HG03571 (cell line): ENCODE results near the gene HOXD13.

Experiments used
- ATAC-seq: cut with Tn5 transposase; IDR thresholded peaks from one replicate; pipeline ENCODE4 v1.9.1; 2021; ENCODE audit not compliant: unreplicated experiment

Gene HOXD13

DNA sequence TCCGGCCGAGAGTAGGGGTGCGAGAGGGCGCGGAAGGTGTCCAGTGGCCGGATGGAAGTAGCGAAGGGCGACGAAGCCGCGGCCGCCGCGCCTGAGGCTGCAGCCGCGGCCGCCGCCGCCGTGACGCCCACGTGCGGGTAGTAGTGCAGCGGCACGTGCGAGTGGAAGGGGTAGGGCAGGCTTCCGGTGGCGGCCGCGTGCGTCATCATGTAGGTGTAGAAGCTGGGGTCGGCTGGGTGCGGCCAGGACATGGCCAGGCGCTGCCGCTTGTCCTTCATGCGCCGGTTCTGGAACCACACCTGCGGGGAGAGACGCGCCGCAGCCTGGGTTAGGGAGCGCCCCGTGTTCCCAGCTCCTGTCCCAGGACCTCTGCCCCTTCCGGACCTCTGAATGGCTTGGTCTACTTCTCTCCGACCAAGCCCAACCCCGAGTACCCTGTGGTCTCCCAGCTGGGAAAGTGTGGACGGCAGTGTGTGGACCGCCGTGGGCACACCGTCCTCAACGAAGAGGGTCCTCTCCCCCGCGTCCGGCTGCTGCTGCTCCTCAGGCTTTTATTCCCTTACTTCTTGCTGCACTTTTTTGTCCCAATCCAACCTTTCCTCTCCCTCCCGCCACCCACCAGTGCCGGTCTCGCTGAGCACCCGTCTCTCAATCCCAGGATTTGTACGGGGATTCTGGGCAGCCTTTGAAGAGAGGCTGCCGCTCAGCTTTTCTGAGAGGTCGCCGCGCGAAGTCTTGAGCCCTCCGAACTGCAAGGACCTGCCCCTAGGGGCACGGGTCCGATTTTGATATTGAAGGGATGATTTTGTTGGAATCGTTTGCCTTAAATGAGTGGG, 11.8 kb upstream of the HOXD13 start:
- ATAC-seq = no peak

DNA sequence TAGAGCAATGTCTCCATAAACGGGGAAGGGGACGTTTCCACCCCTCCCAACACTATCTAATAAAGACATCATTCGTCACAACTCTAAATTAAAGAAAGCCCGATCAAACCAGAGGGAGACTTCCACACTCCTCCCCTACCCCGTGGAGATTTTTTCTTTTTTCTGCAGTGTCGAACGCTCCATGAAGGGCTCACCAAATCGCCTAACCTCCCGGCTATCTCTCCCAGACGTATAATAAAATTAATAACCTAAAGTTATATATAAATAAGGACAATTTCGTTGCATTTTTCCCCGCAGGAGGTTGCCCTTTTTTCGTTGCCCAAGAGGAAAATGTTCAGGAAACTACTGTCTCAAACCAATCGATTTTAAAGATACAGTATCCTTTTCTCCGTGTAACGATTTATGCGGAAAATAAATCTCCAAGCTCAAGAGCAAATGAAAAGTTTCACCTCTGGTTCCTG, 11.1 kb upstream of the HOXD13 start:
- no peak for ATAC-seq

DNA sequence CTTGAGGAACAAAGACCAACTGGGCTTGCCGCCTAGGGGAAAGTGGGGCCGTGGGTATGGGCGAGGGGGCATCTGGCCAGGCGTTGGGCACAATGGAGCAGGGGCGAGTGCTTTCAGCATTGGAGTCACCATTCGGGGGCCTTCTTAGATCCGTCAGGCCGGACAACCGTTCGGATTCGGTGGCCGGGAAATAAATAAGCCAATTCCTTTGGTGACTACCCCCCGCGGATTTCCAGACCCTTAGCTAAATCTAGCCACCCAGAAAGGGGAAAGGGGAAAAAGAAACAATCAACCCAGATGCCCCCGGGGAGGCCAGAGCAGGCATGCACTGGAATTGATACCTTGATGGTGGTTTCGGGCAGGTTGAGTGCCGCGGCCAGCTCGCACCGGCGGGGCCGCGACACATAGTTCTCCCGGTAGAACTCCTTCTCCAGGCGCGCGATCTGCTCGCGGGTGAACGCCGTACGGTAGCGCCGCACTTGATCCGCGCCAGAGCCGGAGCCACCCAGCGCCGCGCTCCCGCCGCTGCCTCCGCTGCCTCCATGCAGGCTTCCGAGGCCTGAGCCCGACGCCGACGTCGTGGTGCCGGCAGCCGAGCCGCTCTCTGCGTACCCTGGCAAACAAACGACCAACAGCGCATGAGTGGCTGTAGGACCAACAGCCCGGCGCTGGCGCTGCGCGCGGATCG, 10.5 kb upstream of the HOXD13 start:
- no peak for ATAC-seq

DNA sequence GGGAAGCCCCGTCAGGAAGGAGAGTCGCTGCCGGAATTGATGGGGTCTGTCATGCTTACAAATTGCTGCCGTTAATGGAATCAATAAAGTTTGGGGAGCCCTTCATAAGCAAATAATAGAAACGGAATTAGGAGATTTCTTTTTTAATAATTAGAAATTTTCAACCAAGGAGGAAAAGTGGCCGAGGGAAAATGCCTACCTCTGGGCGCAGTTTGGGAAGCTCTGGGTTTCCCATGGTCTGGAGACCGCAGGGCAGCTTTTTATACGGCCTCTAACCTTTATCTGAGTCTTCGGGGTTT, 10.0 kb upstream of the HOXD13 start:
- ATAC-seq = no peak

DNA sequence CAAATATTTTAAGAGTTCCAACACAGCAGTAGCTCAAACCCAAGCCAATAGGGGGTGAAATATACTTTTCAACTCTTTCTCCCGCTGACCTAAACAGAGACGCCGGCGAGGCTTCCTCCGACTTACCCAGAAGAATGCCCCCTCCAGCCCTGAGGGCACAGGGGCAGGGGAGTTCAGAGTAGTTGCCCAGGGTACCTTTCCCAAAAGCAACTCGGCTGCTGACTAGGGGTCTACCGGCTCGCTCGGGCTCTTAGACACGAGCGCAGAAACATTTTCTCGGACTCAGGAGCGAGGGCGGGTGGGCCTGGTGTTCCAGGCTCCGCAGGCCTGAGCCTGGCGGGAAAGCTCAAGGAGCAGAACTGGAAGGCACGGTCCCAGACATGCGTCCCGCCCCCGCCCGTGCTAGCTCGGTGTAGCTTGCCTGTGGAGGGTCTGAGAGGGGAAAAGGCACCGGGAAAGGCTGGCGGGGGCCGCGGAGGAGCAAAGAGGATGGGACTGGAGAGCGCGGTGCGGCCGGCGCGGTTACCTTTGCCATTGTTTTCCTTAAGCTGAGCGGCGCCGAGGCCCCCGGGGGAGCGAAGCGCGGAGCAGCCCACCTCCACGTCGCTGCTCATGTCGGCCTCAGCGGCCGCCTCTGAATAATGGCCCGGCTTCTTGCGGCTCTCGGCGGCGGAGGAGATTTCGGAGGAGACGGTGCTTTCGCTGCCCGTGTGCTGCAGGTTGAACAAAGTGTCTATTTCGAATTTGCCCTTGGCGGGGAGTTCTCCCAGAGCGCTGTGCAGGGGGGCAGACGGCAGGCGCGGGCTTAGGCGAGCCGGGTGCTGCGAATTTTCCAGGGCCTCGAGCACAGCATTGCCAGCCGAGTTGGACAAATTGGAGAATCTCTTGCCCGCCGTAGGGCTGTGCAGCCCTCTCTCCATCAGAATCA, 9.4 kb upstream of the HOXD13 start:
- ATAC-seq = no peak

DNA sequence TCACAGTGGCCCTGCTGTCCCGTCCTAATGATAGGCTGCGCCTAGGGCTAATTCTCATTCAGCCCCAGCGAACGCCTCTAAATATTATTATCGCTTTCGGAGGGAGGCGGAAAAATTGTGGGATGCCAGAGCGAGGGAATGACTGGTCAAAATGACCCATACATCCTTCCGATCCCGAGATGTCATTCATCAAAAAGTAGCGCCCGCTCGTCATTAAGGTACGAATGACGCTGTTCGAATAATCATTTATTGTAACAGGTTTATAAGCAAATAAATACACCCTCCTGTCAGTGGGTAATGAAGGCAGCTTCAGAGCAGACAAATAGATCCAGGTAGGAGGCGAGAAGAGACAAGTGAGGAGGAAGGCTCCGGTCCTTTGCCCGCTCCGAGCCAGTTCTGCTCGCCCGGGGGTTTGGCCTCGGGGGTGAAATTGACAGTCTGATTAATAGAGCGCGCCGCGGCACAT, 8.7 kb upstream of the HOXD13 start, which contains the start of gene EVX2:
Gene EVX2 (minus strand): TSS at position 167 of the 466 bp plus-strand sequence. CDS start 186 bp downstream, outside the sequence.
- ATAC-seq = no peak

DNA sequence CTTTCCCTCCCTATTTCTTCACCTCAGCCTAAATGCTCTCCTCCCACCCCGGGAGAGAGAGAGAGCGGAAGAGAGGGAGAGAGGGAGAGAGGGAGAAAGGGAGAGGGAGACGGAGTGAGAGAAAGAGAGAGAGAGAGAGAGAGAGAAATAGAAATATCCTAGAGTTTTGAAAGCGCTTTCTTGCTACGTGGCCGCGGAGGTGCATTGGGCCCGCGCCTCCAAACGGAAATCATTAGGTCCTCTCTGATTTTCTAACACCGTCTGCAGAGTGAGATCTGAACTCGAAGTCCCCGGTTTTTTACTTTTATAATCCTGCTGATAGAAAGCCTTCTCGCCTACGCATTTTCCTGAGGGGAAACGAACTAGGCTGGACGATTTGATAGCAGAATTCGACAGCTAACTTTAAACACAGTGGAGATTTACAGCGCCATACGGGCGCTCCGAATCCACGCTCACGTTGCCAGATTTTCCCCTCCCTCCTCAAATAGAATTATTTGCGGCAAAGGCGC, 7.9 kb upstream of the HOXD13 start:
- no peak for ATAC-seq

DNA sequence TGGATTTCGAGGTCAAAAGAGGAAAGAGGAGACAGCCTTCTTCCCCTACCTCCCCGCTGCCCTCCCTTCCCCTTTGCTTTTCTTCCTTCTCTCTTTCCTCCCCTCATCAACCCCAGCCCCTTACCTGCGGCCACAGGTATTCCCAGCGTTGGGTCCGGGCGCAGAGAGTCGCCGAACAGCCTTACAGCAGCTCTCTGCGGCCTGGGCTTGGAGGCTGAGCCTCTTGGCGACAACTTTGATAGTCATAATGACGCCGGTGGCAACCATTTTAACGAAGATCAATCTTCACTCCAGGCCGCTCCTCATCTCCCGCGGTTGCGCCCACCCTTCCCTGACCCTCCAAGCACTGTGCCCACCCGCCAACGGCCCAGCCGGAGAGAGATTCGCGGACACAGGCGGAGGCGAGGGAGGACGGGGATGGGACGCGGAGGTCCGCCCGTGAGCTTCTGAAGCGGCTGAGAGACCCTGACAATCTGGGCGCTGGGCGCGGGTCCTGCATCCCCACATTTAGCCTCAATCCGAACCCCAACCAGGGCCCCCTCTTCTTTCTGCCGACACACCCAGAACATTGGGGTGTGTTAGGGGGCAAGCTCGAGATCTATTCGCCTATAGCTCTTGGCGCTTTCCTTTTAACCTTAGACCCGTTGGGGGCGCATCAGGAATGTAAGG, 7.3 kb upstream of the HOXD13 start:
- ATAC-seq = no peak

DNA sequence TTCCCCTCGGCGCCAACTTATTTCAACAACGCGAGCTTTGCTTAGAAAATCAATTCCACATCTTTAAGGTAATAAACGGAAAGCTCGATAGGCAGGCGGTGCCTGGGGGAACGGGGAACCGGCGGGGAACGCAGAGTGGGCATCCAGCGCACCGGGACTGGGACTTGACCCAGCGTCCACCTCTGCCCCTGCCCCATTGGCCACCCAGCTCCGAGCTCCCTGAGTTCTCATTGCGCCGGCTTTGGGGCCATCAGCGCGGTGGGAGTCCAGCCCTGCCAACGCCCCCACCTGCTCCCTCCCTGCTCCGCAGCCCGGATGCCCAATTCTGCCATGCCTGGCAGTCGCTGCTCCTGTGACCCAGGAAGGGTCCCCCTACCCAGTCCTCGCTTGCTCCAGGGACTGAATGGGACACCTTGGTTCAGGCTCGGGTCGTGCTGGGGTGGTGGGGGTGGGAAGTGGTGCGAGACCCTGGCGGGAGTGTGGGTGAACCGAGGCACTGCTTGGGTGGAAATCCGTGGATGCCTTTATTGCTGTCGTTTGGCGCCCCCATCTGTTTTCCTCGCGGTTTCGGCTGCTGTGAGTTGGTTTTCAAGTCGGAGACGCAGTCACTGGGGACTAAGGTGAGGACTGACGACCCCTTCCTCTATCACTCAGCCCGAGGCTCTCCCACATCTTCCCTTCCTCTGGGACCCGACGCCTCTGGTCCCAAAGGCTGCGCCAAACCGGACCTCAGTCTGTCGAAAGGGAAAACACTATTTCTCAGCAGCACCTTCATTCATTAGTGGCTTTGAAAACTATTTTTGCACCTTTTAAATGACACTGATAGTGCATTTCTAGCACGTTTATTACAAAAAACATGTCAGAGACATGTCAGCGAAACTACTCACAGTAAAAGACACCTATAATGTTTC, 6.4 kb upstream of the HOXD13 start:
- no peak for ATAC-seq

DNA sequence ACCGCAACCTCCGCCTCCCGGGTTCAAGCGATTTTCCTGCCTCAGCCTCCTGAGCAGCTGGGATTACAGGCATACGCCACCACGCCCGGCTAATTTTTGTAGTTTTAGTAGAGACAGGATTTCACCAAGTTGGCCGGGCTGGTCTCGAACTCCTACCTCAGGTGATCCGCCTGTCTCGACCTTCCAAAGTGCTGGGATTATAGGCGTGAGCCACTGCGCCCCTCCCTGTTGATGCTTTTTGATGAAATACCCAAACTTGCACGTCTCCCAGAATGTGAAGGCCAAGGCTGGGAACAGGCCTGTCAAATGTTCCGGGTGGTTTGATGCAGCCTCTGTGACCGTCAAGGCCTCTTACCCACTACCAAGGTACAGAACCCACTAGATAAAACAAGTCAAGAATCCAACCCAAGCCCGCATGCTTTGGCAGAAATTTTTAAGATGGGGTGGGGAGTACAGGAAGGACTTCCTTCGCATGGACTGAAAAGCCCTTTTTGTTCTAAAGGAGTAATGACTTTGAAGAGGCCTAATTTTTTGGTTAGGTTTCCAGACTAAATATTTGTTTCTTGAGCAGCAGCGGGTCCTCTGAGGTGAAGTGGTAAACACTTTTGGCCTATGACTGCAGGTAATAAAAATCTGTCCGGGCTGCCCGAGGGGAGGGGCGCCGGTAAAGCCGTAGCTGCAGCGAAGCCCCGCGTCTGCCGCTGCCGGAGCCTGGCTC, 5.0 kb upstream of the HOXD13 start:
- no peak for ATAC-seq

DNA sequence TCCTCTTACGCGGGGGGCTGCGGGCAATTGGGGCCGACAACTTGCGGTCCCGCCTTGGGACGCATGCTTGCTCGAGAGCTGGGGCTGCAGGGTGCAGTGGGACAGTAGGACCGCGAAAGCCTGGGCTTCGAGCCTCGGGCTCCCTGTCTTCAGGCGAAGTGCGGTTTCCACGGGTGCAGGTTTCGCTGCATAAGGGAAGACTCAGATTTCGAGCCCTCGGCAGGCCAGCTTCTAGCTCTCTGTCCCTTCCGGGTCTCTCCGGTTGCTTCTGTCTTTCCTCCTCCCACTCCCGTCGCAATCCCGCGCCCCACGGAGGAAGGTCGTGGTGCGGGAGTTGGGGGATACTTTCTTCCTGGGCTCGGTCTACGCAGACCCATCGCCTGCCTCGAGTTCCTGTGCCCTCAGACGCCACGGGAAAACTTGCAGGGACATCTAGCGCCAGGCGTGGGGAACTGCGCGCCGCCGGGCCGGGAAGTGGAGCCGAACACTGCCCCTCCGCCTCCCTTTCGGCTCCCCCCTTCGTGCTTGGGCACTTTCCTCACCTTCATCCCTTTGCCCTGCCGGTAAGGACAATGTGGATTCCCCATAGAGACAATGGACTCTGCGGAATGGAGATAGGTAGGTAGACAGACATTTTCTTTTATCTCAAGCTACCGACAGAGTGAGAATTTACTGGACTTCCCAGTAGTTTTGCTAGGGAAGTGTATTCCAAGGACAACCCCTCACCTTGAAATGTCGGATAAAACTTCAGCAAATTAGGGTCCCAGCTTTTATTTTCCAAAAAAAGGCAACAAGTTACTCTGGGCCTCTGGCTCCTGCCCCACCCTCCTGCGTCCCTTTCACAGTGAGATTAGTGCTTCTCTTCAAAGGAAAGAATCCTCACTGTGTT, 4.2 kb upstream of the HOXD13 start:
- no peak for ATAC-seq

DNA sequence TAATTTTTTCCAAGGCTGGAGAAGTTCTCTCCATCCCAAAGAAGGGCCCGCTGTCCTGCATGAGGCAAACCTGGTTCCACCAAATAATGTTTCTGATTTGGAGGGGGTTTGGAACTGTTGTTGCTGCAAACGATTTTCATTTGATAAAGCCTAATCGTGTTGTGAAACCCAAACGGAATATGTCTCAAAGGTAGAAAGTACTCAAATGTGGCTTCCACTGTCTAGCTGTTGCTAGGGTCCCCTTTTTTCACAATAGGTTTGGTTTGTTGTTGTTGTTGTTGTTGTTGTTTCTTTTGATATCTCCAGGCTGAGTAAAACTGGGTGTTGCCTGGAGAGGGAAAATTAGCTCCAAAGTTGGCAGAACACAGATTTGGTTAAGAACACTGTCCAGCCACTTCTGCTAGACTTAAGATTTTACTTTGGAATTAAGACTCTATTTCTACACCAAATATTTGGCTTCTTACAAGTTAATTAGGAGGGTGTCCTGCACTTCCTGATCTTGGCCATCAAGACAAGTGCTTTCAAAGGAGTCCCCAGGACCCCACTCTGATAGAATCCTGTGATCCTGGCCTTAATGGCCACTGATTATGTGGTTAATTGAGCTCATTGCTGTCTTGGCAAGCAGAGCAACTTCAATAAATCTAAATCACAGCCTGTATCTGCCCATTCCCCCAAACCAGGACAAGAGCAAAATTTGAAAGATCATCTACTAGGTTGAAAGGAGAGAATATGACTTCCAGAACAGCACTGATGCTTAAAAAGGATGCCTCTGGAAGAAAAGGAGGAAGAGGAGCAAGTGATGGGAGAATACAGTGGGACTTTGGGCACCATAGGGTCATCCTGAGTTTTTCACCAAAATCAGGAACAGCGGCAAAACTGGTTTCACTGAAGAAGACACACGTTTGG, 3.3 kb upstream of the HOXD13 start:
- ATAC-seq = no peak

DNA sequence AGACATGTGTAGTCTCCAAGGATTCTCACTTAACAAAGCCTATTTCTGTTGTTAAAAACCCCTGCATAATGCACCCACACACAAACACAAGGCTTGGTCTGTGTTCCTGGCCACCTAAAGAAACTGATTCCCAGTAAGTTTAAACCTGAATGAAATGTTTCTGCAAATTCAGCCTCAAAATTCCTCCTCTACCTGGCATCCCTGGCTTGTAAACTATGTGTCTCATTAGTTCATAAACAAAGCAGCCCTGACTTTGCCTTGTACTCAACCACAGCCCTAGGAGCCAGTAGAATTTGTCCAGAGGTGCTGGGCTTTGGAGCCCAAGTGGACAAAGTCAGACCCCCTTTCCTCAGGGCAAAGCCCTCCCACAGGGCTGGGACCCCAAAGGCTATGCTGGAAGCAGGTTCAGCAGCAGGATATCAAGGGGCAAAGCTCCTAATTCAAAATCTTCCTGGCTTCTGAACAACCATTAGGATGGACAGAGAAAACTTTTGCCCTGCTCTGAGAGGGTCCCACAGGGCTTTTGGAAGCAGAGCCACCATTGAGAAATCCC, 2.6 kb upstream of the HOXD13 start:
- ATAC-seq = no peak

DNA sequence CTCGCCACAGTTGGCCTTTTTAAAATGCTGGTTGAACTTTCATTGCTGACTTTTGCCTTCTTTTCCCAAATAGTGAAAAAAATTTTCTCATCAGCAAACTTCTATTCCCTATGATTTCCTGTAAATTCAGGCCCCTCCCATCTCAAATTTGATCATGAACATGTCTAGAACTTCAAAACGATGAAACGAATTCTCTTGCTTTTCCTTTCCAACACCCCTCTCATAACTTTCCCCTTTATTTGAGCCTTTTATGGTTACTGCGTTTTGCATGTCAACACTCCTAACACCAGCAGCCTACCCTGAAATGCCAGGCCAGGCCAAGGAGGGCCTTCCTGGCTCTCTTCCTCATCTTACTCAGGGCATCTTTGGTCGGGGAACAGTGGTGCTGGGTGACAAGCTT, 1.7 kb upstream of the HOXD13 start:
- no peak for ATAC-seq

DNA sequence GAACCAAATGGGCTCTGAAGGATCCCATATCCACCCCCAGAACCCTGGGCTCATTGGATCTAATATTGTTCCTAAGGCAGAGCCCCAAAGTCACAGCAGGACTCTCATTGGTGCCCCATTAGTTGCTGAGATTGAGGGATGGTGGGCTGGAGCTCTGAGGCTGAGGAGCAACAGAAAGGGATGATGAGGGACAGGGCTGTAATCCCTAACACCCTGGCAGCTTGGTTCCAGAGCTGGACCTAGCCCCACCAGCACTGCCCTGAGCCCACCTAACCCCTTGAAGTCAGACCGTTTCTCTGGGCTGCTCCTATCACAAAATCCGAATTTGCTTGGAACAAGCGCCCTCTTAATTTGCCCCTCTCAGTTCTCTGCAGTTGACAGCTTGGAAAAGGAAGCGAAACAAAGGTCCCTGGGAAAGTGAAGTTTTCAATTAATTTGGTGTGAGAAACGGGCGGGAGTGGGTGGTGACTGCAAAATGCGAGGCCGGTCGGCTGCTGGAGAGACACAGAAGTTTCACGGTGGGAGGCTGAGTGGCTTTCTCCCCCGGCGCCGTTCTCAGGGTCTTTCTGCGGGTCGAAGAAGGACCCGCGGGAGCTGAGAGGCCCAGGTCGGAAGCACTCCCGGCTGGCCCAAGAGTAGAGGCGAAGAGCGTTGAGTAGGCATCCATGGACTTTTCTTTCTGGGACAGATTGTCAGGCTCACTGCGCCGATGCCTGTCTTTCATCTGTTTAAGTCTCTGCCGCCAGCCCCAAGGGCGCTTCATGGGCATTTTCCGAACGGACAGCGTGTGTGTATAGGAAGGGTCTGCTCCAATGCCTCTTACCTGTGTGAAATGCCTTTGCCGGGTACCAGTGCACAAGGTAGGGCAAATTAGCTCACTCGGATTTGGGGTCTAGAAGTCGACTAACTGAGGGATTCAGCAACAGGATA, 927 bp upstream of the HOXD13 start:
- ATAC-seq = no peak
